Measurements from ENCODE around the gene FGR. TPM values are rescaled to one million over a fixed set of nuclear protein-coding genes. Genes with fewer than 3 reads are reported as not detected.

FGR gene
- total RNA-seq, 1 donor from 2014 or later, result not detected

DNA sequence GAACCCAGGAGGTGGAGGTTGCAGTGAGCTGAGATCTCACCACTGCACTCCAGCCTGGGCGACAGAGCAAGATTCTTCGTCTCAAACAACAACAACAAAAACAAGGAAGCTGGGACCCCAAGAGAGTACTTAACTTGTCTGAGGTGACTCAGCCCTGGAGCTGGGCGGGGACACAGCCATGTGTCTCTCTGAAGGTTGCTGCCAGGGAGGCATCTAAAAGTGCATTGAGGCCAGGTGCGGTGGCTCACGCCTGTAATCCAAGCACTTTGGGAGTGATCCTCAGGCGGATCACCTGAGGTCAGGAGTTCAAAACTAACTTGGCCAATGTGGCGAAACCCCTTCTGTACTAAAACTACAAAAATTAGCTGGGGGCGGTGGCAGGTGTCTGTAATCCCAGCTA lies 29.3 kb upstream of the FGR start:
- no peak for TF ChIP-seq EZH2 (IDR thresholded peaks at IDR 0.05; ENCODE audit: insufficient read depth, low read length)
- TF ChIP-seq, protein P1, sequence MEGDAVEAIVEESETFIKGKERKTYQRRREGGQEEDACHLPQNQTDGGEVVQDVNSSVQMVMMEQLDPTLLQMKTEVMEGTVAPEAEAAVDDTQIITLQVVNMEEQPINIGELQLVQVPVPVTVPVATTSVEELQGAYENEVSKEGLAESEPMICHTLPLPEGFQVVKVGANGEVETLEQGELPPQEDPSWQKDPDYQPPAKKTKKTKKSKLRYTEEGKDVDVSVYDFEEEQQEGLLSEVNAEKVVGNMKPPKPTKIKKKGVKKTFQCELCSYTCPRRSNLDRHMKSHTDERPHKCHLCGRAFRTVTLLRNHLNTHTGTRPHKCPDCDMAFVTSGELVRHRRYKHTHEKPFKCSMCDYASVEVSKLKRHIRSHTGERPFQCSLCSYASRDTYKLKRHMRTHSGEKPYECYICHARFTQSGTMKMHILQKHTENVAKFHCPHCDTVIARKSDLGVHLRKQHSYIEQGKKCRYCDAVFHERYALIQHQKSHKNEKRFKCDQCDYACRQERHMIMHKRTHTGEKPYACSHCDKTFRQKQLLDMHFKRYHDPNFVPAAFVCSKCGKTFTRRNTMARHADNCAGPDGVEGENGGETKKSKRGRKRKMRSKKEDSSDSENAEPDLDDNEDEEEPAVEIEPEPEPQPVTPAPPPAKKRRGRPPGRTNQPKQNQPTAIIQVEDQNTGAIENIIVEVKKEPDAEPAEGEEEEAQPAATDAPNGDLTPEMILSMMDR (IDR thresholded peaks at IDR 0.05; ENCODE audit: insufficient read depth, low read depth, low read length), result no peak
- no peak overlapping the region for H3K27ac ChIP-seq (ENCODE audit: low read depth, low read length)
- Mint-ChIP-seq H3K9me3 (ENCODE audit: unreplicated experiment) (no peaks in the 10 kb centered on the region), H3K27me3 (ENCODE audit: low read depth, unreplicated experiment) (no peaks in the 10 kb centered on the region), H3K27ac (ENCODE audit: unreplicated experiment) (peak overlapping the region; percentile 47), H3K36me3 (ENCODE audit: low read depth, unreplicated experiment) (peaks cover 25% of the 10 kb centered on the region), H3K4me3 (ENCODE audit: unreplicated experiment) (peak overlapping the region; percentile 60), H3K4me1 (ENCODE audit: low read depth, unreplicated experiment) (peaks cover 42% of the 10 kb centered on the region)
- H2AFZ ChIP-seq (ENCODE audit: low read depth, low read length), result no peak overlapping the region
- H3K36me3 ChIP-seq (ENCODE audit: insufficient read depth, low read length), result no peaks in the 10 kb centered on the region
- H3K4me1 ChIP-seq (ENCODE audit: insufficient read depth, low read length), result peaks cover 11% of the 10 kb centered on the region
- H3K27me3 ChIP-seq (ENCODE audit: insufficient read depth, low read length), result no peaks in the 10 kb centered on the region
- no peaks in the 10 kb centered on the region for H4K20me1 ChIP-seq (ENCODE audit: insufficient read depth, low read length)
- H3K4me2 ChIP-seq (ENCODE audit: low read length), result no peak overlapping the region
- no peak for DNase-seq (ENCODE audit: low read depth)
- no peak for FAIRE-seq
- no peak overlapping the region for H3K4me3 ChIP-seq (ENCODE audit: insufficient read depth, low read depth, low read length)
- no peaks in the 10 kb centered on the region for H3K9me3 ChIP-seq (ENCODE audit: insufficient read depth, low read depth, low read length)
- H3K79me2 ChIP-seq (ENCODE audit: insufficient read depth, low read length), result no peaks in the 10 kb centered on the region
- H3K9ac ChIP-seq (ENCODE audit: low read length), result no peak overlapping the region

DNA sequence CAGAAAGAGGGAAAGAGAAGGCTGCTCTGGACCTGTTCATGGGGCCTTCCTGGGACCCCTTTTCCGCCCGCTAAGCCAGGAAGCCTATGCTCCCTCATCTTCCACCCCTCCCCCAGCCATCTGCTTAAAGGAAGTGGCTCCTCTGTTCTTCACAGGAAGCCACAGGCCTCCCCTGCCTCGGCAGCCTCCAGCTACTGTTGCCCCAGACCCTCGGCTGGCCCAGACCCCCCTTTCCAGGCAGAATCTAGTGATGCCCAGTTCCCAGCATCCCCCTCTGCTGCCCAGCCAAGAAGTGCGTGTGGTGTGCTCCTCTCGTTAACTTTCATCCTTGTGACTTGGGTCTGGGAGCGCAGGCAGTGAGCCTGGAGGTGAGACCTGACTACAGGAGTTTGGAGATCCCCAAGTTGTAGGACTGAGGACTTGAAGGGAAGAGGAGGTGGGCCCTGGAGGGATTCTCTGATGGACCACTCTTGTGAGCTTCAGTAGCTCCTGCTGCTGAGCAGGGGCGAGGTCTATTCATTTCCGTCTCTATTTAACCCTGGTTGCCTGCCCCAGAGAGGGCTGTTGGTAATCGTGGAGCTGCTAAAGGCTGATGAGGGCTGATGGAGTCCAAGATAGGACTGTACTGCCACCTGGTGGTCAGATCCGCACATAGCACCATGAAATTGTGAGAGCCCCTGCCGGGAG lies 27.9 kb upstream of the FGR start:
- FAIRE-seq (no peak), DNase-seq (ENCODE audit: low read depth) (peak; percentile 41)
- no peaks in the 10 kb centered on the region for H3K9me3 ChIP-seq (ENCODE audit: insufficient read depth, low read depth, low read length)
- peak overlapping the region; percentile 39 for H3K9ac ChIP-seq (ENCODE audit: low read length)
- Mint-ChIP-seq H3K36me3 (ENCODE audit: low read depth, unreplicated experiment) (peaks cover 18% of the 10 kb centered on the region), H3K27ac (ENCODE audit: unreplicated experiment) (peak overlapping the region; percentile 93), H3K27me3 (ENCODE audit: low read depth, unreplicated experiment) (no peaks in the 10 kb centered on the region), H3K4me3 (ENCODE audit: unreplicated experiment) (peak overlapping the region; percentile 3), H3K9me3 (ENCODE audit: unreplicated experiment) (no peaks in the 10 kb centered on the region), H3K4me1 (ENCODE audit: low read depth, unreplicated experiment) (peaks cover 46% of the 10 kb centered on the region)
- no peak overlapping the region for H3K27ac ChIP-seq (ENCODE audit: low read depth, low read length)
- TF ChIP-seq, protein P1 (IDR thresholded peaks at IDR 0.05; ENCODE audit: insufficient read depth, low read depth, low read length), result peak; percentile 82
- TF ChIP-seq EZH2 (IDR thresholded peaks at IDR 0.05; ENCODE audit: insufficient read depth, low read length), result no peak
- peaks cover 19% of the 10 kb centered on the region for H3K4me1 ChIP-seq (ENCODE audit: insufficient read depth, low read length)
- no peaks in the 10 kb centered on the region for H3K79me2 ChIP-seq (ENCODE audit: insufficient read depth, low read length)
- H3K36me3 ChIP-seq (ENCODE audit: insufficient read depth, low read length), result no peaks in the 10 kb centered on the region
- no peak overlapping the region for H3K4me3 ChIP-seq (ENCODE audit: insufficient read depth, low read depth, low read length)
- H4K20me1 ChIP-seq (ENCODE audit: insufficient read depth, low read length), result no peaks in the 10 kb centered on the region
- peak overlapping the region; percentile 91 for H2AFZ ChIP-seq (ENCODE audit: low read depth, low read length)
- no peak overlapping the region for H3K4me2 ChIP-seq (ENCODE audit: low read length)
- H3K27me3 ChIP-seq (ENCODE audit: insufficient read depth, low read length), result no peaks in the 10 kb centered on the region

DNA sequence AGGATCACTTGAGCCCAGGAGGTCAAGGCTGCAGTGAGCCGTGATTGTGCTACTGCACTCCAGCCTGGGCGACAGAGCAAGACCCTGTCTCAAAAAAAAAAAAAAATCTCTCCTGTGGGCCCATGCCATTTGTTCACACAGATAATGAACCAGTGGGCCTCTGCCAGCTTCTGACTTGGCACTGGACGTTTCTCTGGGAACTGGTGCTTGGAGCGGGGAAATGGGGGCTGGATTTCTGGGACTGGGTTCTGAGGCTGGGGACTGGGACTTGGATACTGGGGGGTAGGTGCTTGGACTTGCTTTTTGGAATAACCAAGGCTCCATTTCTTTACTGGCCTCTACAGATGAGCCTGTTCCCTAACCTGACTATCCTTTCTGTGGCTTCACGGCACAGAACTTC lies 27.3 kb upstream of the FGR start:
- Histone ChIP-seq H4K20me1 (ENCODE audit: insufficient read depth, low read length) (no peaks in the 10 kb centered on the region), H3K4me2 (ENCODE audit: low read length) (no peak overlapping the region), H3K79me2 (ENCODE audit: insufficient read depth, low read length) (no peaks in the 10 kb centered on the region), H3K27me3 (ENCODE audit: insufficient read depth, low read length) (no peaks in the 10 kb centered on the region), H3K4me1 (ENCODE audit: insufficient read depth, low read length) (peaks cover 19% of the 10 kb centered on the region), H3K27ac (ENCODE audit: low read depth, low read length) (no peak overlapping the region), H3K9me3 (ENCODE audit: insufficient read depth, low read depth, low read length) (no peaks in the 10 kb centered on the region), H3K9ac (ENCODE audit: low read length) (peak overlapping the region; percentile 39), H3K4me3 (ENCODE audit: insufficient read depth, low read depth, low read length) (no peak overlapping the region), H2AFZ (ENCODE audit: low read depth, low read length) (peak overlapping the region; percentile 91), H3K36me3 (ENCODE audit: insufficient read depth, low read length) (no peaks in the 10 kb centered on the region)
- no peak for TF ChIP-seq EZH2 (IDR thresholded peaks at IDR 0.05; ENCODE audit: insufficient read depth, low read length)
- TF ChIP-seq, protein P1 (IDR thresholded peaks at IDR 0.05; ENCODE audit: insufficient read depth, low read depth, low read length), result no peak
- H3K4me3 Mint-ChIP-seq (ENCODE audit: unreplicated experiment), result peak overlapping the region; percentile 54
- H3K36me3 Mint-ChIP-seq (ENCODE audit: low read depth, unreplicated experiment), result peaks cover 14% of the 10 kb centered on the region
- no peak for FAIRE-seq
- peaks cover 42% of the 10 kb centered on the region for H3K4me1 Mint-ChIP-seq (ENCODE audit: low read depth, unreplicated experiment)
- H3K27me3 Mint-ChIP-seq (ENCODE audit: low read depth, unreplicated experiment), result no peaks in the 10 kb centered on the region
- no peak overlapping the region for H3K27ac Mint-ChIP-seq (ENCODE audit: unreplicated experiment)
- no peaks in the 10 kb centered on the region for H3K9me3 Mint-ChIP-seq (ENCODE audit: unreplicated experiment)
- no peak for DNase-seq (ENCODE audit: low read depth)

All from astrocyte (in vitro differentiated cells and primary cell).